Islet of Langerhans (tissue), 1 donor: ENCODE results near the gene SYNPO2.
A peak's percentile ranks its signal among the peaks of the same experiment; 100 is the strongest.
"Not testable (repeated sequence)": the region's sequence is repeated elsewhere in the genome, so short reads cannot be mapped to it uniquely, and the experiment has no call there.

Source experiments
- FAIRE-seq: peaks from one replicate; lab custom pipeline; 2011; peaks lifted over from hg19 to GRCh38; lab: Jason Lieb, UNC

SYNPO2 gene

DNA sequence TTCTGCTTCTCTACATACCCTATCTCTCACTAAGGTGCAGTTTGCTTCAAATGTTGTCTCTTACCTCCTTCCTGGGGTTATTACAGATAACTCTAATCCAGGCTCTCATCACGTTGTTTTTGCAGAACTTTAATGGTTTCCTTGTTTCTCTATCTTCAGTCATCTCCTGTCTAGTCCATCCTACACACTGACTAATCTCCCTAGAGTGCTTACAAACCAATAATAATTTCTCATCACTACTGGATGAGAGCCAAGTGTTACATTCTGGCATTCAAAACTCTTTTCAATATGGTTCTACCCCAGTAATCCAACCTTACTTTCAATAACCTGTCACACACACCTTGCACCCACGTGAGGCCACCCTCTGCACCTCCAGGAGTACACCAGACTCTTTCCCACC lies 86.1 kb downstream of the SYNPO2 start:
- no peak for FAIRE-seq

DNA sequence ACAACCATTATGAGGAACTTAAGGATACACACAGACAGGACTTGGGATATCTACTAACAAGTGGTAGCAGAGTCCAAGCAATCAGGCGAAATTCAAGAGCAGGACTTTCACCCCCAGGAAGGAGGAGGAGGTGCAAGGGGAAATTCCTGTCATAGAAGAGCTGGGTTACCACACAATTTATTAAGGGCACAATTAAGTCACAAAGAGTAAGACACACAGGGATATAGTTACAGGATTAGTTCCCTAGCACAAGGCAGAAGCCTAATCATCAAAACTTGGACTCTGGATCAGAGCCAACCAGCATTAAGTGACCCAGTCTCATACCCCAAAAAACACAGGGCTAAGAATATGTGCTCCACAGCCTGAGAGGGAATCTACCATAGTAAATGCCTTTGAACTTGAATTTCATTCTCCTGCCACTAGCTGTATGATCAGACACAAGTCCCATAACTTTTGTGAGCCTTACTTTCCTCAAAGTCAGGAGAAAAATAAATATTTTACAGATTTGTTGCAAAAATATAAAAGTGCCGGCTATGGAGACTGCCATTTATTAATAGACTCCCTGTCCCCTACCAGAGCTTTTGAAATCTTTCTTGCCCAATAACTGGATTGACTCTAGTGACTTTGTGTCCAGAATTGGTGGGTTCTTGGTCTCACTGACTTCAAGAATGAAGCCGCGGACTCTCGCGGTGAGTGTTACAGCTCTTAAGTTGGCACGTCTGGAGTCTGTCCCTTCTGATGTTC lies 87.0 kb downstream of the SYNPO2 start:
- FAIRE-seq = no peak

DNA sequence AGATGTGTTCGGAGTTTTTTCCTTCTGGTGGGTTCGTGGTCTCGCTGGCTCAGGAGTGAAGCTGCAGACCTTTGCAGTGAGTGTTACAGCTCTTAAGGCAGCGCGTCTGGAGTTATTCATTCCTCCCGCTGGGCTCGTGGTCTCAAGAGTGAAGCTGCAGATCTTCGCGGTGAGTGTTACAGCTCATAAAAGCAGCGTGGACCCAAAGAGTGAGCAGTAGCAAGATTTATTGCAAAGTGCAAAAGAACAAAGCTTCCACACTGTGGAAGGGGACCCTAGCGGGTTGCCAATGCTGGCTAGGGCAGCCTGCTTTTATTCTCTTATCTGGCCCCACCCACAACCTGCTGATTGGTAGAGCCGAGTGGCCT lies 87.5 kb downstream of the SYNPO2 start:
- not testable (repeated sequence) for FAIRE-seq

DNA sequence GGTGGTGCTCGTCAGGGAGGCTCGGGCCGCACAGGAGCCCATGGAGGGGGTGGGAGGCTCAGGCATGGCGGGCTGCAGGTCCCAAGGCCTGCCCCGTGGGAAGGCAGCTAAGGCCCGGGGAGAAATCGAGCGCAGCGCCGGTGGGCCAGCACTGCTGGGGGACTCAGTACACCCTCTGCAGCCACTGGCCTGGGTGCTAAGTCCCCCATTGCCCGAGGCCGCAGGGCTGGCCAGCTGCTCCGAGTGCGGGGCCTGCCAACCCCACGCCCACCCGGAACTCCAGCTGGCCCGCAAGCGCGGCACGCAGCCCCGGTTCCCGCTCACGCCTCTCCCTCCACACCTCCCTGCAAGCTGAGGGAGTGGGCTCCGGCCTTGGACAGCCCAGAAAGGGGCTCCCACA lies 88.4 kb downstream of the SYNPO2 start:
- not testable (repeated sequence) for FAIRE-seq

DNA sequence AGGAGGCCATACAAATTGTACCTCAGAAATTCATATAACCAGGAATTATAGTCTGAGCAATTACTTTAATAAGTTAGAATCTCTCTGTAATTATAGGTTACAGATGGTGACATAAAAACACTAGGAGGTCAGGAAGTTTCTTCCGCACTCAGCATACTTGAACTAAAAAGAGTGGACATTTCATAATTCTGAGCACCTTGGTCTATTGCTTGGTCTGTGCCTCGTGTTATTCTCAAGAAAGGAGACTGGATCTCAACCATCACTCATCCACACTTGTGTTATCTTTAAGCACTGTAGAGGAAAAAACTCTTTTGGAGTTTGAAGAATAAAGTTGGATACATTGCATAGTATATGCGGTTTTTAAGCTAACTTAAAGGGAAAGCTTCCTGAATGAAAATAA lies 91.1 kb downstream of the SYNPO2 start:
- FAIRE-seq = no peak

DNA sequence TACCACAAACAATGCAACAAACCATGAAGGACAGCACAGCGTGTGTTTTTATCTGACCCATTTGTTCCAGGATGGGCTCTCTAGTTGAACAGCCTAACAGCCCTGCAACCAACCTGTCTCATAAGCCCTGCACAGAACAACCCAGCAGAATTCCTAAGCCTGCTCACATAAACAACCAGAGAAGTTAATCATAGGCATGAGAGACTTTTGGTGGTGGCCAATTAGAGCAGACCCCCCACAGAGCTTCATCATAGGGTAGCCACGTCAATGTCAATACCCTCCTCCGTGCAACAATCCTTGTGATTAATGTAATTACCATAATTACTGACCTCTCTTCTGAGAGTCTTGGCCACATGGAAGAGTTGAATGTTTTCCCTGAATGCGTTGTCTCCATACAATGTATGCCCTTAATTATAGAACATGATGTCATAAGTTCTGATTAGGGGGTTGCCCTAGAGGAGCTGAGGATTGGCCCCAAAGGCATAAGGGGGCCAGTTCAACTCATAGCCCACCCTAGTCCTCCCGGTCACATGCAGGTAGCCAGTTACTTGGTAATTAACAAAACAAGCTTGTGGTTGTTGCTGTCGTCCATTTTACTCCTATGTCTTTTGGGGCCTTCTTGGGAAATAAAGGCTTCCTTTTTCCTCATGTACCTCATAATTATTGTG lies 92.7 kb downstream of the SYNPO2 start:
- no peak for FAIRE-seq

DNA sequence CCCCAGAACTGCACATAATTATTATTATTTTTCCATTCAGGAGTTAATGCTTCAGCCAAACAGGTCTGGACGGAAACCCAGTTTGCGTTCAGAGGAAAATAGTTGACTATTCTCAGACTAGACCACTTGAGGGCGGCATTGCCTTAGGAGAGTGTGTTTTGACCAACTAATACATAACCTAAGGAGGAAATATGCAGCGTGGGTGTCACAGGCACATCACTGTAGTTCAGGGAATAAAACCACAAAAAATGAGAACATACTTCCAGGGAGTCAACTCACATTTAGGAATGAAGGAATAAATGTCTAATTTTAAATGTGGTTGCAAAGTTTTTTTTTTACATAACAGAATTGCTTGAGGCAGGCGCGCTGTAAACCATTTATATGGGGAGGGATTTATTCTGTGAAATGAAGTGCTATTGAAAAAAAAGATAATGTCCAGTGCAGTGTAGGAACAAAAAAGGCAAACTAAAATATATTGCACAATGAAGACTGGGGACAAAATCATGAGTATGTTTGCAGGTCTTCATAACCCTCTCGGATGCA lies 93.3 kb downstream of the SYNPO2 start:
- FAIRE-seq = peak; percentile 97

DNA sequence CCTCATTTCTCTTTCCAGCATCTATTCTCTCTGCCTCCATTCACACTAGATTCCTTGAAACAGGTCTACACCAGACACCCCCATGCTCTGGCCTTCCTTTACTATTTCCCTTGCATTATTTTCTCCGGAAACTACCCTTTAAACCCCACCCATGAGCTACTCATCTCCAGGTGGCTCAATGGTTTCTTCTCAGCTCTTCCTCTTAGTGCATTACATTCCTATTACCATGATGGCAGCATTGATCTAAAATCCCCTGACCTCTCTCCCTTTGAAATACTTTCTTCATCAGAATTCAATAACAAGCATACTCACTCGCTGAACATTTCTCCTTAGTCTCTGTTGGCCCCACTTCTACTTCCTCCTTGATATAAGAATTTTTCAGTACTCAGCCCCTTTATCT lies 94.6 kb downstream of the SYNPO2 start:
- FAIRE-seq = no peak

DNA sequence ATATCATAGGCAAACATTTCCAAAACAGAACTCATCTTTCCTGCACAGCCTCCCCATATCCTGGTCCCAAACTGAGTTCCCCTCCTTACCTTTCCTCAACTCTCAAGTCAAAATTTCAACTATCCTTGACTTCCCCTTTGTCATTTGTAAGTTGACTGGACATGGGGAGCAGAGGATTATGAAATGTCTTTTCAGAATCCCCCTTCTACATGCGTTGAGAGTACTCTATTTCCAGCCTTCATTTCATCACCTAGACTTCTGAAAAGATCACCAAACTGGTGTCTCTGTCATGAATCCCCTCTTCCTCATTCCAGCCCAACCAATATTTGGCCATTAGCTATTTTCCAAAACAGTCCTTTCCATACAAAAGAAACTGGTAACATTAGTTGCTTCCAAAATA lies 95.2 kb downstream of the SYNPO2 start:
- FAIRE-seq = no peak

DNA sequence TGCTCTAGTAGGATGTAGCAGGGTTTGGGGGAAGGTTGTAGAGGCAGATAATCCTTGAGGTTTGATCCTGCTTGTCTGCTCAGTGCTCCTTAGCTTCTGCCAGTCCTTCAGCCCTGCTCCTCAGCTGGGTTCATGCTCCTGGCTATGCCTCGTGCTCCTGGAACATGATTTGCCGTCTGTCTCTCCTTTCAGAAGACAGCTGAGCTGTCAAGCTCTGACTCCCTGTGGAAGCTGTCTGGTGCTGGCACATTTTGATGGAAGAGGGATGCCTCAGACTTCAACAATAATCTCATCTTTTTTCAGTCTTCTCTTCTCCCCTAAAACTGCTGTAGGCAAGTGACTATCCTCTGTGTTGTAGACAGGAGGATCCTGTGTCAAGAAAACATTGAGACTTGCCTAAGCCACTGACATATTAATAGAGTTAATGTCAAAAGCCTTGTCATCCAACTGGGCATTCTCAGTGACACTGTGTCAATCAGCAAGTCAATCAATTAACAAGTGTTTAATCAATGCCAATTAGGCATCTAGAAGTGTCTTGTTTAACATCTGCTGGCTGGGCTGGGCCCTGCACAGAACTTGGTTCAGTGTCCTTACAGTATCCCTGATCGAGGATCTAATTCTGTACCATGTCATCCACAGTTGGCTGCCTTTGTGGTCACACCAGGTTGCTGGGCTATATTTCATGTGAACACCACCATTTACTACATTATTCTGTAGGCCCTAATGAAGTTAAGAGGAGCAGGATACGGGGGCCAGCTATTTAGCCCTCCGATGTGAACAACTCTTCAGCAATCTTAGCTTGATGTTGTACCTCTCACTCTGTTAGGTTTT lies 96.7 kb downstream of the SYNPO2 start:
- no peak for FAIRE-seq

DNA sequence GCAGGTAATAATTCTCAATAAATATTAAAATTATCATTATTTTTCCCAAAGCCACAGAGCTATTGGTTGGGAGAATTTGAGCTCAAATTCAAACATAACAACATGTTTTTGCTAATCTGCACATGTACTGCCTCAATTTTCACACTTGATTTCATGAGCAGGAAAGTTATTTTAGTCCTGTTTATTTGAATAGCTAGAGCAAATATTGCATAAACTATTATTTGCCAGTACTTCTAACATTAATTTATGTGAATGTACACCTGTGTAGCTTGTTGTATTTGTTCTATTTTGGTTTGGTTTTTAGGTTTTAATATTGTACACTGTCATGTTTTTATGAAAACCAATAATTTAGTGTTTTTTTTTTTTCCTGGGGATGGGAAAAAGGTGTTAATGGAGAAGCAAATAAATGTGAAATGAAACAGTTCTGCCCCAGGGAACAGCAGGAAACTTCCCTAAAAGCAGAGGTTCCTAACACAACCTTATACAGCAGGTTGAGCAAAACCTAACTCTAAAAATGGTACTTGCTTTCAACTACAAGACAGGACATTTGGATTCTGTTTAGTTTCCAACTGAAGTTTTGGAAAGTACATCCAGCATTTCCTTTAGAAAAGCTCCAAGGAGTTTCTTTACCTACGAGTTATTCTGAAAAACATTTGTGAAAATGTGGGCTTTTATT lies 99.4 kb downstream of the SYNPO2 start:
- peak; percentile 98 for FAIRE-seq

DNA sequence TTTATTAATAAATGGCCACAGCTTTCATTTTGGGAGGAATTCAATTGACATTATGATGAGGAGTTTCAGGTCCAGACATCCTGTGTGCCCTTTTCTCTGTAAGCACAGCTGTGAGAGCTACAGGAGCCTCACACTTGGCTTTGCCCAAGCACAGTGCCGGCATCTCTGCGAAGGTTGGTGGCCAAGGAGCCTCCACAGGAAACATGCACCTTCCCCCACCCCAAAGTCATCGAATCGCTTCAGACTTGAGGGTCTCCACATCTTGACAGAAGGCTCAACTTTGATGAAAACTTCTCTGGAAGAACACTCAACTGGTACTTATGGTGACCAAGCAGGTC lies 100.0 kb downstream of the SYNPO2 start:
- FAIRE-seq = no peak

DNA sequence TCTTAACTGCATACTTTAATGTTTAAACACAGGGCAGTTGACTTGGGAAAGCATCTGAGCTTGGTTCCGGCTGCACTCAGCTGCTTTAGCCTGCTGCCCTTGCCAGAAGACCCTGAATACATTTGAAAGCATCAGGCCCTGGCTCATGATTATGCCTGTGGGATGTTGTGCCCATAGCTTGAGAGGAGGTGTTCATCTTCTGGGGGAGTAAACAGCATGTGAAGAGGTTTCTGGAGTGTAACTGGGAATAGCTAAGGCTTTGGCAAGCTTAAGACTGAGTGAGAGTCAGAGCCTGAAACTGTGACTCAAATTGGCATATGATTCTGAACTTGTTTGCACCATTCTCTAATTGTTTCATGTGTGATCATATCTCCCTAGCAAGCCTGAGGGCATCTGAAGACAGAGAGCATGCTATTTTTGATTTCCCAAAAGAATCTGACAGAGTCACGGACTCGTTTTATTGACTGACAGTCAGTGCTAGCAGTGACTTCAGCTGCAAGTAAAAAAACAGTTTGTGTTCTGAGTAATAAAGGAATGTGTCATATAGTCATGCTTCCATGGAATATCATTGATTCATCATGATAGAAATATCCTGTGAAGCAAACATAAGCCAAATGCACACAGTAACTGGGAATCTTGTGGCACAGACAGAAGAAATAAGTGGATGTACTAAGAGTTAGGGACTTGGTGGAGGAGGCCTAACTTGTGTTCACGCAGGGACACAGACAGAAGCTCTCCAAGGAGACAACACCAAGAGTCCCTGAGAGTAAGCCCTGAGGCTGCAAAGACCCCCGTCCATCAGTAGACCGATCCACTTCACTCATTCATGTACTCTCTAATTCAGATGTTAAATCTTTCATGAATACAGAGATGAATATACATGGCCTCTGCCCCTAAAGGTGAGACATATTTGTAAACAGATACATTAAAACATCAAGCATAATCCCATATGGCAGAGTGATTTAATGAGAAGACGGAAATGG lies 100.7 kb downstream of the SYNPO2 start:
- FAIRE-seq = no peak

DNA sequence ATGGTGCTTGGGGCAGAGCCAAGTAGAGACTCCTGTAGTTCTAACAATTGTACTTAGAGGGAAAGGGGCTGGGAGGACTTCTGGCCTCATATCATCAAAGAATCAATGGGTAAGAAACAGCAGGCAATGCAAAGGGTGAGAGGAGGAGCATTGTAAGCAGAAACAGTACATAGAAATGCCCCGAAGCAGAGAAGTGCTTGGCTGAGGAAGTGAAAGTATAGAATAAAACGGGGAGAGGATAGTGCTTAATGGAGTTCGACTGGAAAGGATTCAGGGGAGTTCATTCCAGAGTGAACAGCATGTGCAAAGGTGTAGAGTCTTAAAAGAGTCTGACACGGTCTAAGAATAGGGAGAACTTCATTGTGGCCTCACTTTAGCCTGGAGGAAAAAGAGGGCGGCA lies 103.0 kb downstream of the SYNPO2 start:
- FAIRE-seq = no peak

DNA sequence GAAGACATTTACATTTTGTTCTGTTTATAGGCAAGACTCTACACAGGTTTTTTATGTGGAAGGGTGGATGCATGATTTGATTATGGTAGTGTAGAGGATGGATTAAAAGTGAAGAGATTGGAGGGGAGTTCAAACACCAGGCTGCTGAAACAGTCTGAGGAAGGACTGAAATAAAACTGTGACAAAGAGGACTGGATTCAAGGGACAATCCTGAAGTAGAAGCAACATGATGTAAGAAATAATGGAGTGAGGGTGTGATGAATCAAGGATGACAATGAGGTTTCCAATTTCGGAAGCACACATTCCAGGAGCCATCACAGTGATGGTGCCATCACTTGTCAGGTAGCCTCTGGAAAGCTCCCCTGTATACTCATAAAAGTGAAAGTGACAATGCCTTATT lies 103.5 kb downstream of the SYNPO2 start:
- no peak for FAIRE-seq

DNA sequence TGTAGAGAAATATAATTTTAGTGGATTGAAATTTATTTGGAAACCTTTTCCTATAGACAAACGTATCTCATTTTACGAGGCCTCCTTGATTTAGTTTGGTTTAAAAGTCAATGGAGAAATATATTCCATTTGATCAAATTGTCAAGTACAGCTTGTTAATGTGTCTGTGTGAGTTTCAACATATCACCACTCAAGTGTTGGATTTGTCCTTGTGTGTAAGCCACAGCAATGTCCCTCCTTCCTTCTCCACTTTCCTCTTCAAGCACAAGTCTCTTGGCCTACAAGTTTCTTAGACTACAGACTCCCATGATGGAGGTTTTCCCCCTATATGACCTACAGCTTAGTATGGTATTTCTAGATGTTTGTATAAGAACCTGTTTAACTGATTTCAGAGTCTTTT lies 104.7 kb downstream of the SYNPO2 start:
- FAIRE-seq = no peak

DNA sequence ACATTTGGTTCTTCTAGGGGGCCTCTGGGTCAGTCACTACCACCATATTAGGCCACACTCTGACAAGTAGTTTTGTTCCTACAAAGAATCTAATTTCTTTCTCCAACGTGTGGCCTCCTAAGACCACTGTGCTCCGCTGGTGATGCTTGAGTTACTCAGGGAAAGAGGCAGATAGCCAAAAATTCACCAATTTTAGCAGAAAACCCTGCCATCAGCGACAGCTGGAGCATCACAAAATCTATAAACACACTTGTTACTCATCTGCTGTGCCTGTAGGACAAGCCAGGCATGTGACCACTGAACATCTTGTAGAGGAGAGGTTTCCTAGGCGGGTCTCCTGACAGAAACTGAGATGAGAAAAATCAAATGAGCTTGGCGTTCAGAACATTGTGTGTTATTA lies 105.4 kb downstream of the SYNPO2 start:
- FAIRE-seq = no peak

DNA sequence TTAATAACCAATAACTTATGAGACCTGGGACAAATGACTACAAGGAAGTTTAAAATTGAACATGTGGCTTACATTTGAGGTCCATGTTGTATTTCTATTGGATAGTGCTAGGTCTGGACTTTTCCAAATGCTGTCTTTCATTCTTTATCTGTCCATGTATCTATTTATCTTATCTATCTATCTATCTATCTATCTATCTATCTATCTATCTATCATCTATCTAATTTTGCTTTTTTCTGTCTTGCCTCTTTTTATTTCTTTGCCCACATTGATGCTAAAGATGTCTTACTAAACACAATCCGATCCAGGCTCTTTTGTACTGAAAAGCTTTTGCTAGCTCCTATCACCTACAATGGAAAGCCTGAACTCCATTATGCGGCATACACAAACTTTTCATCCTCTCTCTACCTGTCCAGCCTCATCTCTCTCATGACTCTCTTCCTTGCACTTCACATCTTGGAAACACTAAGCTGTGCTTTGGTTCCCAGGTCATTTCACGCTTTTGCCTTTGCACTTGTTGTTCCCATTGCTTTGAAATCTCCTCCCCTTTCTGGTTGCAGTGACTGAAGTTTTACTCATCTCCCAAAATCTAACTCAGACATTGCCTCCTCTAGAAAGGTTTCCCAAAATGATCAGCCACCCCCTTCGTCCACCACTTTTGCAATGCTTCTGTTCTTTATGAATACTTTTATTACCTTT lies 107.2 kb downstream of the SYNPO2 start:
- no peak for FAIRE-seq

DNA sequence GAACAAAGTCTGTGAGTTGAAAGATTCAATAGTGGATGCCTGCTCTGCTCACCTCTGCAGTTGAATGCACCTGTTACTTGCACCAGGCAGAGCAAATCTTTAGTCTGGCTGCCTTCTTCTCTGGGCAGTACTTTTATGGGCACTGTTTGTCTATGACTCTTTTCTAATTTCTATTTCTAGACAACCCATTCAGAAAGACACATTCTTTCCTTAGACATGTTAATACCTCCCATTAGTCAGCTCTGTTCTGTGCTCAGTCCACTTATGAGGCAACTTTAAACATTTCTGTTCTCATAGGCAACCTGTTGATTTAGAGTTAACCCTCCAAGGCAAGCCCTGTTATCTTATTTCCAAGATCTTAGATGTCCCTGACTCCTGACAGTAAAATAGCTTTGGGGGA lies 108.9 kb downstream of the SYNPO2 start:
- no peak for FAIRE-seq

DNA sequence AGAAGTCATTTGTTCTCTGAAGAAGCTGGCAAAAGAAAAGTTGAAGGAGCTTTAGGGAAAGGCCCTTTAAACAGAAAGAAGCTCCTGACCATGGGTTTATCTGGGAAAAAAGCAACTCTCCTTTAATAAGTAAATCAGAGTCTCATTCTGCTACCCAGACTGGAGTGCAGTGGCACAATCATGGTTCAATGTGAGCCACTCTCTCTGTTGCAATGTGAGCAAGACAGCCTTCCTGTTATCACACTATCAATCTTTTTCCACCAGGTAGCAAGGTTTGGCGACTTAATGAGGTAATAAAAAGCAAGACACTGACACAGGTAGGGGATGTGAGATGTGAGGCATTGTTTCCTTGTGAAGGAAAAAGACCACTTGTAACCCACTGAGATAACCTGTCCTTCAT lies 111.3 kb downstream of the SYNPO2 start:
- FAIRE-seq = no peak

DNA sequence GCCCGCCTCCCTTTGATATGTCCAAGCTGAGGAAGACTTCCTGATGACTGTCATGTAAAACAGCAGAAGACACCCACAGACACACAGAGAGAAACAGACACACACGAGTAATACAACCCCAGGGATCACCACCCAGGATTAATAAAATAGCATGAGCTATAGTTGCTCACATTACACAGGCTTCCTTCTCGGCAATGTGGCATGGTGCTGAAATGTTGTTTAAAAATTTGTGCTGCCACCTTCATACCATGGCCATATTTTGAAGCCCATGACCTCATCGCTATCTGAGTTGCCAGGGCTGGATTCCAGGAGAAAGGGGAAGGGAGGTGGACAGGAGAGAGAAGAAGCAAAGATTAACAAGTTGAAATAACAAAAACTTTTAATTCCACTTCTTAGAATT lies 111.7 kb downstream of the SYNPO2 start:
- FAIRE-seq = peak; percentile 36
